HUES6 (cell line): ENCODE measurements around the gene FMO1.

Experiments used
- H3K27ac ChIP-seq: 2 replicates; pipeline ENCODE4 v1.7.0; 2013; ENCODE audit warnings: low read depth, mild to moderate bottlenecking, low read length, inconsistent platforms
- H3K27me3 ChIP-seq: 2 replicates; pipeline ENCODE4 v1.6.1; 2013; ENCODE audit warnings: low read length; ENCODE audit not compliant: control insufficient read depth, insufficient read depth
- H3K36me3 ChIP-seq: 2 replicates; pipeline ENCODE4 v1.6.1; 2013; ENCODE audit warnings: low read length; ENCODE audit not compliant: control insufficient read depth, insufficient read depth
- H3K4me1 ChIP-seq: 2 replicates; pipeline ENCODE4 v1.6.1; 2013; ENCODE audit warnings: low read length; ENCODE audit not compliant: control insufficient read depth, insufficient read depth
- H3K4me3 ChIP-seq: 2 replicates; pipeline ENCODE4 v1.5.1; 2013; ENCODE audit warnings: low read depth, low read length
- H3K9ac ChIP-seq: one replicate; pipeline ENCODE4 v1.6.1; 2013; ENCODE audit warnings: mild to moderate bottlenecking, low read length
- H3K9me3 ChIP-seq: 2 replicates; pipeline ENCODE4 v1.6.1; 2013; ENCODE audit warnings: low read depth, low read length; ENCODE audit not compliant: control insufficient read depth, insufficient read depth

Gene FMO1

GRCh38 chr1:171245458-171246064, 2.7 kb upstream of the FMO1 start:
- H3K9ac ChIP-seq: no peak overlapping the region
- H3K27me3 ChIP-seq: peaks cover 8% of the 10 kb centered on the region
- no peak overlapping the region for H3K4me3 ChIP-seq
- H3K9me3 ChIP-seq: no peaks in the 10 kb centered on the region
- H3K4me1 ChIP-seq: peaks cover 3% of the 10 kb centered on the region; the same call in 1 of the 2 replicates
- no peak overlapping the region for H3K27ac ChIP-seq
- no peaks in the 10 kb centered on the region for H3K36me3 ChIP-seq

GRCh38 chr1:171247501-171247900, 793 bp upstream of the FMO1 start:
- no peaks in the 10 kb centered on the region for H3K9me3 ChIP-seq
- no peaks in the 10 kb centered on the region for H3K36me3 ChIP-seq
- H3K27ac ChIP-seq: no peak overlapping the region
- no peak overlapping the region for H3K9ac ChIP-seq
- H3K4me1 ChIP-seq: peaks cover 11% of the 10 kb centered on the region
- peaks cover 15% of the 10 kb centered on the region for H3K27me3 ChIP-seq
- H3K4me3 ChIP-seq: no peak overlapping the region

DNA sequence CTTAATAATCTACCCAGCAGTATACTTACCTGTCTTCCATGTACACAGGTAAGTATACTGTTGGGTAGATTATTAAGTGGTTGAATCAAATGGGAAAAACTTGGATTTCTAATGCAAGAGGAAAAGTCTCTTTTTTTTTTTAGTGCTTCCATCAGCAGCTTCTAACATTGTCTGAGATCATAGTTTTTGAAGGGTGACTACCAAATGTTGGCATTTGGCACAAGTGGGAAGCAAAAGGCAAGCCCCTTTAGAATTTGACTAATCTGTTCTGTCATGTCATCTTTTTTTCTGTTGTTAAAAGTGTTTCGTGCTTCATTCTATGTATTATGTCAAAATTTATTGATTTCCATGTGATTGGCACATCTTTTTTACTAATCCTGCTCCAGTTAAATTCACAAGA, 547 bp downstream of the FMO1 start:
- Histone ChIP-seq H3K27ac (no peak overlapping the region), H3K9me3 (no peaks in the 10 kb centered on the region), H3K27me3 (peaks cover 16% of the 10 kb centered on the region), H3K36me3 (no peaks in the 10 kb centered on the region), H3K4me1 (peaks cover 12% of the 10 kb centered on the region), H3K4me3 (no peak overlapping the region), H3K9ac (no peak overlapping the region)

DNA sequence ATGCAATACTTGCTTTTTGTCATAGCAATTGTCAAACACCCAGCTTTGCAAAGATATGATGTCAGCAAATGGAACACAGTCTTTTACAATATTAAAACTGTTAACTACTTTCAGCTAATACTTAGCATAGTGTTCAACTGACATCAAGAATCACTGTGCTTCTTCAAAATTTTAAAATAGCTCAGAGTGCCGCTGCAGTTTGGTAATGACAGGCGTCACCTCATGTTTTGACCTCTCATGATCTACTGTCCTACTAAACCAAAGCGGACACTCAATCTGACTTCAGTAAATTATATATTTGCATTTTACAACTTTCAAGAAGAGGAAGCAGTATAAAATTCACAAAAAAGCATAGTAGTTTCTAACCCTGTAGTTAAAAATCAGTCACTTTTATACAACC, 2.0 kb downstream of the FMO1 start:
- Histone ChIP-seq H3K4me1 (peaks cover 12% of the 10 kb centered on the region), H3K36me3 (no peaks in the 10 kb centered on the region), H3K27ac (no peak overlapping the region), H3K27me3 (peaks cover 16% of the 10 kb centered on the region), H3K9ac (no peak overlapping the region), H3K9me3 (no peaks in the 10 kb centered on the region), H3K4me3 (no peak overlapping the region)

- H3K9me3 ChIP-seq: no peaks in the 10 kb centered on the region
- no peaks in the 10 kb centered on the region for H3K36me3 ChIP-seq
- peaks cover 12% of the 10 kb centered on the region for H3K4me1 ChIP-seq
- H3K27ac ChIP-seq: no peak overlapping the region
- H3K4me3 ChIP-seq: peak overlapping the region; percentile 69
- peak overlapping the region; percentile 7 for H3K9ac ChIP-seq
- H3K27me3 ChIP-seq: peaks cover 16% of the 10 kb centered on the region
Observed at GRCh38 chr1:171251042-171251951, 3.0 kb downstream of the FMO1 start.

DNA sequence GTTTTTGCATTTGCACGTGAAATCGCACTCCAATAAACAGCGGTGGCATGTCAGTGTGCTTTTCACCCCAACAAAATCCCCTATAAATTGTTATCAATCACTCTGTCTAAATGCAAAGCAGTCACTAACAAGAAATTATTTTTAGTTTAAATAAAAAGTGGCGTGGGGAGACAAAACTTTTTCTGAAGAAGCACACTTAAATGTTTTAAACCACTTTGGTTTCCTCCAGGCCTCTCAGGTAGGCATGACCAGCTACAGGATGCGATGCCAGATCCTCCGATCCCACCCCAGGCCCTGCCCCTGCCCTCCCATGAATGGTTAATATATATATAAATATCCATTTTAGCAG, 3.6 kb downstream of the FMO1 start:
- no peak overlapping the region for H3K9ac ChIP-seq
- peaks cover 12% of the 10 kb centered on the region for H3K4me1 ChIP-seq
- no peaks in the 10 kb centered on the region for H3K9me3 ChIP-seq
- no peak overlapping the region for H3K27ac ChIP-seq
- peaks cover 16% of the 10 kb centered on the region for H3K27me3 ChIP-seq
- H3K36me3 ChIP-seq: no peaks in the 10 kb centered on the region
- peak overlapping the region; percentile 69 for H3K4me3 ChIP-seq

DNA sequence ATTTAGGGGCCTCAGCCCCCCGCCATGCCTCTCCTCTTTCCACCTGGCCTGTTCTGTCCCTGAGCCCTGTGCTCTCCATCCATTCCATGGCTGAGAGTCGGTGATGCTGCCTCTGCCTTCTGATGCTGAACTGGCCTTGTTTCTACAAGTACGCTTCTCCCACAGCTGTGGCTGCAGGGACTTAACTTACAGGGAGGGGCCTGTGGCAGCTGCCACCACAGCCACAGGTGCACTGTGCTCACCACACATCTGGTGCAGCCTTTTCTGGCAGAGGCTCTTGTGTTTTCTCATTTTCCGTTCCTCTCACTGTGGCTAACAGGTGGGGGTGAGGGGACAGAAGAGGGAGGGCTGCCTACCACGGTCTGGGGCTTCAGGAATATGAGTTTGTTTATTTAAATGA, 4.2 kb downstream of the FMO1 start:
- Histone ChIP-seq H3K27ac (no peak overlapping the region), H3K27me3 (peaks cover 16% of the 10 kb centered on the region), H3K9ac (no peak overlapping the region), H3K4me1 (peaks cover 12% of the 10 kb centered on the region), H3K9me3 (no peaks in the 10 kb centered on the region), H3K36me3 (no peaks in the 10 kb centered on the region), H3K4me3 (no peak overlapping the region)

DNA sequence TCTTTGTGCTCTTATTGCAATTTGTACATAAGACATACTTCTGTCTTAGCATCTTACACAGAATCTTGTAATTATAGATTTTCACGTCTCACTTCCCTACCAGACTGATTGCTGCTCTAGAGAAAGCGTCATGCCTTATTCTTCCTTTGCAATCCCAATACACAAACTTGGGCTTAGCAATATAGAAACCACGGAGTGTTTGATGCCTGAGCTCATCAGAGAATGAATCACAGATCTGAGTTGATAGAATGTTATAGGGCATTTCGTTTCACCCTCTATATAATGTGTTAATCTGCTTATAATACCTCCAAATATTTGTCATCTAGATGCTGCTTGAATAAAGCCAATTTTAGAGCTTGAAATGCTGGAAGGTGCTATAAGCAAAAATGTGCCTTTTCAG, 6.6 kb downstream of the FMO1 start:
- Histone ChIP-seq H3K9ac (no peak overlapping the region), H3K4me1 (peaks cover 27% of the 10 kb centered on the region), H3K36me3 (no peaks in the 10 kb centered on the region), H3K4me3 (no peak overlapping the region), H3K27ac (no peak overlapping the region), H3K27me3 (peaks cover 11% of the 10 kb centered on the region), H3K9me3 (no peaks in the 10 kb centered on the region)

GRCh38 chr1:171256940-171257606, 8.8 kb downstream of the FMO1 start:
- H3K9me3 ChIP-seq: no peaks in the 10 kb centered on the region
- no peaks in the 10 kb centered on the region for H3K36me3 ChIP-seq
- H3K27me3 ChIP-seq: peaks cover 5% of the 10 kb centered on the region
- no peak overlapping the region for H3K9ac ChIP-seq
- H3K4me1 ChIP-seq: peaks cover 22% of the 10 kb centered on the region
- no peak overlapping the region for H3K27ac ChIP-seq
- H3K4me3 ChIP-seq: no peak overlapping the region

GRCh38 chr1:171257607-171258076, 9.3 kb downstream of the FMO1 start:
- Histone ChIP-seq H3K27me3 (no peaks in the 10 kb centered on the region), H3K36me3 (no peaks in the 10 kb centered on the region), H3K27ac (no peak overlapping the region), H3K9me3 (no peaks in the 10 kb centered on the region), H3K4me1 (peaks cover 18% of the 10 kb centered on the region), H3K4me3 (no peak overlapping the region), H3K9ac (no peak overlapping the region)

DNA sequence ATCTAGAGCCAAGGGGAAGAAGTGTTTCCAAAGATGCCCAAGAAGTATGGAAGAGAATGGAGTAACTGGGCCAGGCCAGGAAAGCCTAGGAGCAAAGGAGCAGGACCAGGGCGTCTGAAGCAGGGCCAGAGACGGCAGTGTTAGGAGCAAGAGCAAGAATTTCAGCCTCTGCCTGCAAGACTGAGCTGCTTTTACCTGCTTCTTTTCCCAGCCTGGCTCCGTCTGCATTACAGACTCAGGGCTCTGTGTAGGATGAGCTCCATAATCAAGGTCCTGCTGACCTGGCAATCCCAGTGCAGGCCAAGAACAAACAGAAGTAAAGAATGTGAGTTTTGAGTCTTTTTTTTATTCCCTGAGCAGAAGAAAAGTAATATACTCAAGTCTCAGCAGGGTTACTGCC, 10.1 kb downstream of the FMO1 start:
- Histone ChIP-seq H3K9ac (no peak overlapping the region), H3K27me3 (no peaks in the 10 kb centered on the region), H3K9me3 (no peaks in the 10 kb centered on the region), H3K27ac (no peak overlapping the region), H3K4me3 (no peak overlapping the region), H3K36me3 (no peaks in the 10 kb centered on the region), H3K4me1 (peaks cover 18% of the 10 kb centered on the region)
